HG02870 (cell line): ENCODE results near the gene BCAR1.
"Not testable (repeated sequence)": the region's sequence is repeated elsewhere in the genome, so short reads cannot be mapped to it uniquely, and the experiment has no call there.

Experiments
- ATAC-seq: cut with Tn5 transposase; IDR thresholded peaks from one replicate; pipeline ENCODE4 v1.9.1; 2021; ENCODE audit warnings: mild to moderate bottlenecking, moderate library complexity; ENCODE audit not compliant: unreplicated experiment

BCAR1 gene

GRCh38 chr16:75241412-75241811 lies 10.0 kb downstream of the BCAR1 start:
- no peak for ATAC-seq

GRCh38 chr16:75240633-75241032 lies 10.8 kb downstream of the BCAR1 start:
- not testable (repeated sequence) for ATAC-seq

DNA sequence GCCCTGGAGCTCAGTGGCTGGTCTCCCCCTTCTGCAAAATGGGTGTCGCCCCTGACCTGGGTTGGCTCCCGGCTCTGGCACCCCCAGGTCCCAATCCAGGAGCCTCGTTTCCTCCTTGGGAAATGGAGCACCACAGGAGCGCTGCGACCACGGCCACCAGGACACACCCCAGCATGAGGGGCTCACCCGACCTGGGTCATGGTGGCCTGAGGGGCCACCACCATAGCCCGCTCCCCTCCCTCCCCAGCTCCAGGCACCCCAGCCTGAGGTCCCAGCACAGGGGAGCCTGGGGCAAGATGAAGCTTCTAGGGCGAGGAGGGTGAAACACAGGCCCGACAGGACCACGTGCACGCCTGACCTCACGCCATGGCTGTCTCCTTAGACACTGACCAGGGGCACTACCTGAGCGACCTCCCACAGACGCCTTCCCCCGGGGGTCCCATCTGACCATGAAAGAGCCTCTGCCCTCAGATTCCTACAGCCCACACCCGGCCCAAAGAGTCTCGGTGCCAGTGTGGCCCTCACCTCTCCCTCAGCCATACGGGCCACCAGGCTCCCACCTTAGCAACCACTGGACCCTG lies 11.8 kb downstream of the BCAR1 start:
- no peak for ATAC-seq

GRCh38 chr16:75238853-75239541 lies 12.4 kb downstream of the BCAR1 start:
- ATAC-seq, result no peak

DNA sequence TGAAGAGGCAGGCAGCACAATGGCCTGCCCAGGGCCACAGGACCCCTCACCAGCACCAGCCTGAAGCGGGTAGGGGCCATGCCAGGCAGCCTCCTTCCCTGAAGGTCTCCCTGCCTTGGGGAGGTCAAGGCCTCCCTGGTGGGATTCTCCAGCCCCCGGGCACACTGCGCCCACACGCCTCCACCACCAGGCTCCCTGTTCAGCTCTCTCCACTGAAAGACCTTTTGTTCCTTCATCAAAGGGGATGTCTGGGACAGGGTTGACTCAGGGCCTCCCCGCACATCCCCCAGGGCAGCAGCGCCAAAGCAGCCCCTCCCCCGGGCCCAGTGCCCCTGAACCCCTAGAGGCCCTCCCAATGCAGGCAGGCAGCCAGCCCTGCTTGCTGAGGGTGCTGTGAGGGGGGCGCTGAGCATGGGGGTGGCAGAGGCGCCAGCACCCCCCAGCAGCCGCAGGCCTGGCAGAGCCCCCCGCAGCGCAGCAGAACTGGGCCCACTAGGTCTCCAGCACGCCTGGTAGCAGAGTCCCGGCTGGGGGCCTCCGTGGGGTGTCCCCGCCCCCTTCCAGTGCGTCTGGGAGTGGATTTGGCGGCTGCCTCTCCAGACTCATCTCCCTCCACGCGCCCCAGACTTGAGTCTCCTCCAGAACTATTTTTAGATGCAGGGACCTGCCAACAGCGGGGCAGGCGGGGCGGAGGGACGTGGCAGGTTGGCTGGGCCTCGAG lies 13.1 kb downstream of the BCAR1 start:
- ATAC-seq, result no peak

DNA sequence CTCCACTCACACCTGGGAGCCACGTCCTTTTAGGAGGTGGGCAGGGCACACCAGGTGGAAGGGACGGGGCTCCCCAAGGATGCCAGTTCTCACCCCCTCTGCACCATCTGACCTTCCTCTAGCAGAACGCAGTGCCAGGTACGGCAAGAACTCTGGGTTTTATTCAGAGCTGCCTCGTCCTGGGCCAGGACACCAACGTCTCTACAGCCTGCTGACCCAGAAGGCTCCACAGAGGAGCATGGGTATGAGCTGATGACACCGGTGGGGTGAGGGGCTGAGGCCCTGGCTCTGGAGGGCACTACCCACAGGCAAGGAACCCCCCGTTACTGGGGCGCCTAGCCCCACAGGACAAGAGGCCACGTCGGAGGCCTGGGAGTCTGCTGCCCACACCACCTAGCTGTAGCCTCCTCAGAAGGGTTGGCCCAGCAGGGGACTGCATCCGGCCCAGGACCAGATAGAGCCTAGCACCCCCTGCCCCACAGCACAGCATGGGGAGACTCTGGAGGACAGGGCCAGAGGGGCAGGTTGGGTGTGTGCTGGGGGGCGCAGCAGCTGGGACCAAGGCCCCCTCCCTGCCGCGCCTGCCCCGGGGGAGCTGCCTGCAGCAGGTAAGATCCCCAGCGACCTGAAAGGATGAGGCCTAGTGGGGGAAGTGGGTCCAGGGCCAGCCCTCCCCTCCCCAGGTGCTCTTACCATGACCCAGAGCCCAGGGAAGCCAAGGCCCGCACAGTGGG lies 13.9 kb downstream of the BCAR1 start:
- no peak for ATAC-seq

DNA sequence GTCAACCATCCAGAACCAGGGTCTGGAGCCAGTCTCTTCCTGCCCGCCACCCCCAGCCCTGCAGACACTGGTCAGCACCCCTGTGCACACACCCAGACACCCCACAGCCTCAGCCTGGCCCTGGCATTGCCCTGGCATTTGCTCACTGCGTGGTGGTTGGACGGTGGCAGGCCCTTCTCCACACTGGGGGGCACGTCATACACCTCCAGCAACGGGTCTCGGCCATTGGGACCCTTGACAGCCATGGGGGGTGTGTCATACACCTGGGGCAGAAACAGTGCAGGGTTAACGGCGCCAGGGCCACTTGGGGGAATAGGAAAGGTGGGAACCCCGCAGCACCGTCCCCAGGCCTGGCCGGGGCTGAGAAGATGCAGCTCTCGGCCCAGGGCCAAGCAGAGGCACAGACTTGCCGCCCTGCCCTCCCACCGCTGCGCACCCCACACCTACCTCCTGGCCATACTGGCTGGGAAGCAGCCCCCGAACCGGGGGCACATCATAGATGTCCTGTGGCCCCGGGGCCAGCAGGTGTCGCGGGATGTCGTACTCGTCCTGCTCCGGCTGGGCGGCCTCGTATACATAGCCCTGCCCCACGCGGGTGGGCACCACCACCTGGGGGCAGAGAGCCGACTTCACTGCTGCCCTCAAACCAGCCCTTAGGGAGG lies 14.6 kb downstream of the BCAR1 start:
- no peak for ATAC-seq

DNA sequence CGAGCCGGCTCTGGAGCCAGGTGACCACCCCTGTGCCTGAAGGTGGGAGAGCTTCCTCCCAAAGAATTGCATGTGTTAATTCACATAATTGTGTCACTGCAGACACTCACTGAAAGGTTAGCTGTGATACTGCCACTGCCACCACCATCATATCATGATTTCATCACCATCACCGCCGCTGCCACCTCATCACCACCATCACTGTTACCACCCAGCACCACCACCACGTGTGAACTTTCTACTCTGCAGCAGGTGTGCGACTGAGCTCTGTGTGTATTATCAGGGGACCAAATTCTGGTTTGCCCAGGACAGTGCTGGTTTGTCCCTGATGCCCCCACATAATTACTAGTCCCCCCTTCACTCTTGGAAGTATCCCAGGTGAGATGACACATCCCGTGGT lies 15.2 kb downstream of the BCAR1 start:
- no peak for ATAC-seq

- ATAC-seq, result no peak
These were observed 15.7 kb downstream of the BCAR1 start for GRCh38 chr16:75235721-75236193.

GRCh38 chr16:75234856-75235696 lies 16.3 kb downstream of the BCAR1 start:
- ATAC-seq, result no peak

GRCh38 chr16:75233611-75233938 lies 17.8 kb downstream of the BCAR1 start:
- no peak for ATAC-seq

DNA sequence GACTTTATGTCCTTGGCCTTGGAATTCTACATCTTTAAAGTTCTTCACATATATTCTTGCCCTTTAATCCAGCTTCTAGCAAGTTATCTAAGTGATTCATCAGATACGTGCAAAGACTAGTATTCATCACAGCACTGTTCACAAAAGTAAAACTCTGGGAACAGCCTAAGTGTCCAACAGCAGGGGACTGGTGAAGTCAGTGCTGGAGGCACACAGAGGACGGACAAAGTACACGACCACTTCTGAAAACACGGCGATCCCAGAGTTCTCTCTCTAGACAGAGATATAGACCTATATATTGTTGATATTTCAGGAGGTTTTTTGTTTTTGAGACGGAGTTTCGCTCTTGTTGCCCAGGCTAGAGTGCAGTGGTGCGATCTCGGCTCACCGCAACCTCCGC lies 19.9 kb downstream of the BCAR1 start:
- ATAC-seq, result no peak

DNA sequence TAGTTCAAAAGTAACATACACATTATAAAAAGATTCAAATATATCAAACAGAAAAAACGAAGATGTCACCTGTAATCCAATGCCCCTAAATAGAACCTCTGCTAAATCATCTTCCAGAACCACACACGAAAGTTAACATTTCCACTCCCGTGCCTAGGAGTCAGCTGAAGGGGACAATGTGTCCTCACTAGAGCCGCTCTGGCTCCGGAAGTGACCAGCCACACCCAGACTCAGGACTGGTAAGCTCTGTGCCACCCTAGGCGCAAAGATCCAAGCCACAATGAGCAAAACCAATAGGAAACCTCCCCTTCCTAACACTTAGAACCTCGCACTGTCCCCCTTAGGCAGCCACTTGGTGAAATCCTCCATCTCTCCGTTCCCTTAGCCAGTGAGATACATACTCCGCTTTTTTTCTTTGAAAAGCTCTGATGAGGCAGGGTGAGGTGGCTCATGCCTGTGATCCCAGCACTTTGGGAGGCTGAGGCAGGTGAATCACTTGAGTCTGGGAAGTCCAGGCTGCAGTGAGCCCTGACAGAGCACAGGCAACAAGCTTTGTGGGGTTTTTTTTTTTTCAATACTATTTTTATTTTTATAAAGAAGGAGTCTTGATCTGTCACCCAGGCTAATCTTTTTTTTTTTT lies 20.8 kb downstream of the BCAR1 start:
- no peak for ATAC-seq

GRCh38 chr16:75229172-75230031 lies 22.0 kb downstream of the BCAR1 start:
- ATAC-seq, result no peak

GRCh38 chr16:75228143-75228976 lies 23.1 kb downstream of the BCAR1 start:
- ATAC-seq, result no peak

GRCh38 chr16:75227361-75228142 lies 23.9 kb downstream of the BCAR1 start:
- ATAC-seq, result no peak
